GM19455 (cell line): ENCODE data around the gene NNMT.

ENCODE experiments used
- ATAC-seq: cut with Tn5 transposase; IDR thresholded peaks from one replicate; pipeline ENCODE4 v1.9.1; 2021; ENCODE audit not compliant: unreplicated experiment

Gene NNMT

DNA sequence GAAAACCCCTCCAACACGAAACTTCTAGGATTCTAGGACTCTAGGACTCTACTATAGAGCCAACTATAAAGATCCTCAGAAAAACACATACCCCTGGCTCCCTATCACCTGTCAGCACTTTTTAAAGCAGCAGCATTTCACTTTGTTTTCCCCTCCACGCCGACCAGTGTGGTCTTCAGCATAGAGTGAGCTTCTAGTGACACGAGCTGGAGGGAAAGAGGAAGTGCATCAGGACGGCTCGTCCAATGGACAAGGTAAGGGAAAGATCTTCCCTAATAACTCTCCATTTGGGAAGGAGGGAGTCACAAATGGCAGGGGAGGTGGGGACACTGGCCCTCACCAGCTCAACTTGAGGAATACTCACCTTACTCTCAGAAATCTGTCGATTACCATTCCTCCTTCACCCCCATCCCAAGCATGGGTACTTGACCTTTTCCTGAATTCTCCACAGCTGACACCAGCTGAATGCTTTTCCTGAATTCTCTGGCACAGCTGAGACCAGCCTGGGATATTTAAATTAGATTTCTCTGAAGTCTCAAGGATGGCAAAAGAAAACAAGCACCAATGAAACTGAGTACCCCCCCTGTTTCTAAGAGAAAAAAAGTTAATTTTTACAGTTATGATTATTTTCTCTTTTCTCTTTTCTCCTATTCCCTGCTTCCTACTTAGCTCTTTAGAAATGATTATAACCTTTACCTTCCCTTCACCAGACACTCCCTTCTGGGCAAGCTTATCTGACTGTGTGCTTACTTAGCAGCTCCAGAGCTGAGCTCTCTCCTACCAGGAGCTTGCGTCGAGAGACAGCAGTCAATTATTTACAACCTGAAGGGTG is 33.3 kb upstream of the NNMT start:
- ATAC-seq, result no peak

GRCh38 chr11:114263513-114264170 is 32.6 kb upstream of the NNMT start:
- ATAC-seq, result no peak

- ATAC-seq, result no peak
These were observed 31.8 kb upstream of the NNMT start for GRCh38 chr11:114264381-114264780.

DNA sequence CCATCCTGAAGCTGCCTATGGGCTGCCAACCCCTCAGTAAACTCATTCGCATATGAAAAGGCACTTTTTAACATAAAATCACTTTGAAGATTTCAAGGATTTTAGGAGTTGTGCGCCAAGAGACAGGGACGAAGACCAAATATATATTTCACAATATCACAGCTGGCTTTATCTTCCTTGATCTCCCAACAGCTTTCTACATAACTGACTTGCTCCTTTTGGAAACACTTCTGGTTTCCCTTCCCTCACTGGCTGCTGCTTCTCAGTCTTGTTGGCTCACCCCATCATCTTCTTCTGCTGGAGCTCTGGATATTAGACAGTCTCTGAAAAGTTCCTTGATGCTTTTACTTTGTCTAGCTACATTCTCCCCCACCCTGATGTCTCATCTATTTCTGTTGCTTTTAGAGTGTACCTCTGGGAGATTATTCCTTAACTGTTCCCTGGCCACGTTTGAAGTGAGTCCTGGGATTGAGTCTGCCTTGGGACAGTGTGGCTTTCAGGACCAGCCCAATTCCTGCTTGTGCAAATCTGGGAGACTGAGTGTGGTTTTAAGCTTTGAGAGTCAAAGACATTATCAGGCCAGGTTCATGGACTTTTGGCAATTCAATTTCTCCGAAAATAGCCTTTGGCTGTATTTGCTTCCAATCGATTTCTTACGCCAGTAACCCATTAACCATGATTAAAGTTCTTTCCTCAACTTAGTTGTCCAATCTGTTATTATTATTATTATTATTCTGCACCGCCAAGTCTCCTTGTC is 30.9 kb upstream of the NNMT start:
- ATAC-seq, result no peak

DNA sequence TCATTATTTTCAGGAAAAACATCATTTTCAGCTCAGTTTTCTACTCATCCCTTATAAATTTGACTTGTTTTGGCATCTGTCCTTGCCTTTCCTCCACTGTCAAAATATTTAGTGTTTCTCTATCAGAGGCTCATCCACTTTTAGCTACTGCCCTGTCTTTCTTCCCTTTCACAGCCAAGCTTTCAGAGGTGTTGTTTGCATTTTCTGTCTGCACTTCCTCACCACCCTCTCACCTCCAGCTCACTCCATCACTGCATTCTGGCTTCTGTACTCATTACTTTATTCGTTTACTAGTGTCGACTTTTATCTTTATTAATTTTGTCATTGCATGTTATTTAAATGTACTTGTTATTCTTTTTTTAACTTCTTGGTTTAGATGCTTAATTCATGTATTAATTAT is 26.7 kb upstream of the NNMT start:
- no peak for ATAC-seq

DNA sequence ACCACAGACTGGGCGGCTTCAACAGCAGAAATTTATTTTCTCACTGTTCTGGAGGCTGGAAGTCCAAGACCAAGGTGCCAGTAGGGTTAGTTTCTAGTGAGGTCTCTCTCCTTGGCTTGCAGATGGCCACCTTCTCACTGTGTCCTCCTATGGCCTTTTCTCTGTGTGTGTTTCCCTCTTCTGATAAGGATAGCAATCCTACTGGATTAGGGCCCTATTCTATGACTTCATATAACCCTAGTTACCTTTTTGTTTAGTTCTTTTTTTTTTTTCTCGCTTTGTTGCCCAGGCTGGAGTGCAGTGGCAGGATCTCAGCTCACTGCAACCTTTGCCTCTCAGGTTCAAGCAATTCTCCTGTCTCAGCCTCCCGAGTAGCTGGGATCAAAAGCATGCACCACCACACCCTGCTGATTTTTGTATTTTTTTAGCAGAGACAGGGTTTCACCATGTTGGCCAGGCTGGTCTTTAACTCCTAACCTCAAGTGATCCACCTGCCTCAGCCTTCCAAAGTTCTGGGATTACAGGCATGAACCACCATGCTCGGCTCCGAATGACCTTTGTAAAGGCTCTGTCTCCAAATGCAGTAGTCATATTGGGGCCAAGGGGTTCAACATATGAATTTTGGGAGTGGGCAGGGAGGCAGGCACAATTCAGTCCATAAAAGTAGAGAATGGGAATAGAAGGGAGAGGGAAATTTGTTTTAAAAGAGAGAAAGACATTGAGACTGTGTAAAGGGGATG is 25.5 kb upstream of the NNMT start:
- no peak for ATAC-seq

DNA sequence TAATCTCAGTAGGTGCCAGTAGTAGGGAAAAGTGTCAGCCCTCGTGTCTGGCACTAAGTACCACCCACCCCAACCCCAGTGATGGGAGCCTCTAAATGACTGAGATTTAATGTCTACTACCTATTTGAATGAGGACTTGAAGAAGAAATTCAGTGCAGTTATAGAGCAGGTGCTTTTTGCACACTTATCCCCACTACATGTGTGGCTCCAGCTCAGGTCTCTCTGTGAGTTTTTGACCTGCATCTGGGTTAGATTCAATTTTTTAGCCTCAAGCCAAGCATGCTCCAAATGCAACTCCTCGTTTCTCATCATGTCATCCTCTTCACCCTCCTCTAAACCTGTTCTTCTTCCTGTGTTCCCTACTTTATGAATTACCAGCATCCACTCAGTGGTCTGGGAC is 24.9 kb upstream of the NNMT start:
- no peak for ATAC-seq

DNA sequence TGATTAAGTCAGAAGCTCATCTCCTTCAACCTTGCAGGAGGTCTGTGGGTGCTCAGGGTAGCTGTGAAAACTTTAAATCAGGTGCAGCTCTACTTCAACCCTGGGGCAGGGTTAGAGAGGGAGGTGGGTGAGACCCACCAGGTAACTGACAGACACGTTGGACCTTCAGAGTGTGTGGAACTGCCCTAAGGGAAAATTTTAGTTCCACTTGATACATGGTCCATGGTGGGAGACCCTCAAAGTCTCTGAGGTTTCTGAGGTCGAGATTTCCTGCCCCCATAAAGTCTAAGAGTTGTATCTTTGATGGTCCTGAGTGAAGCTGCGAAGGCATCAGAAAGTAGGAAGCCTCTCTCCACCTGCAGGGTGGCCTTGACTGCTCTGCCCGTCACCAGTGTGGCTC is 23.9 kb upstream of the NNMT start:
- no peak for ATAC-seq

- no peak for ATAC-seq
These were observed 23.1 kb upstream of the NNMT start for GRCh38 chr11:114273071-114273470.

GRCh38 chr11:114273890-114274635 is 22.1 kb upstream of the NNMT start:
- no peak for ATAC-seq

DNA sequence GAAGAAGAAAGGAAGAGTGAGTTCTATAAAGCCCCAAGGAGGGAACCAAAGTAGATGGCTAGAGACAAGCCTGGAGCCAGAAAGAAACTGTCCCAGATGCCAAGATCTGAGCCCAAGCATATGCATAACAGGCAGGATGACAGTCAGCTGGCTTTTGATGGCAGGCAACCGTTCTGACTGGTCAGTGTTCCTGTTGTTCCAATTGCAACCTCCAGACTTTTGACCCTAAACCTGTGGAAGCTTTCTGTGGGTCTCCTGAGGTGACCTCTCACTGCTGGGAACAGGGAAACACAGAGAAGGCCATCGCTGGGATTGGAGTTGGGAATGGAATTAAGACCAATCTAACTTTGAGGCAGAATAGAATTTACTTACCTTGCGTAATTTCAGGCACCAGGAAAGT is 21.6 kb upstream of the NNMT start:
- ATAC-seq, result no peak

DNA sequence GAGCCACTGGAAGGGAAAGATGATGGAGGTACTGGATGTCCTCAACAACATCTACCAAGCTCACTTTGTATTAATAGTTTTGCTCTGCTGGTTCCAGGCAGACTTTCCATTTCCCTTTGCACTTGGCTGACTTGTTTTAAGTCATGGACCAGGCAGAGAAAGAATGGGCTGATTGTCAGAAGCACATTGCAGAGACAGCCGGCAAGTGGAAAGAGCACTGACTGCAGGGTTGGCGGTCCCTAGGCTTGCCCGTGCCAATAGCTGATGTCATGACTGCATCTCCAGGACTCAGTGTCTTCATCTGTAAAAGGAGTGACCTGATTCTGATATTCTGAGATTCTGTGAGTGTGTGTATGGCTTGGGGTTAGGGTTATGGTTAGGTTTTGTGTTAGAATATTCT is 20.9 kb upstream of the NNMT start:
- ATAC-seq, result no peak

GRCh38 chr11:114276077-114276476 is 20.1 kb upstream of the NNMT start:
- no peak for ATAC-seq

GRCh38 chr11:114277637-114278341 is 18.4 kb upstream of the NNMT start:
- no peak for ATAC-seq

GRCh38 chr11:114278342-114279065 is 17.7 kb upstream of the NNMT start:
- ATAC-seq, result no peak

GRCh38 chr11:114279792-114280546 is 16.2 kb upstream of the NNMT start:
- no peak for ATAC-seq

DNA sequence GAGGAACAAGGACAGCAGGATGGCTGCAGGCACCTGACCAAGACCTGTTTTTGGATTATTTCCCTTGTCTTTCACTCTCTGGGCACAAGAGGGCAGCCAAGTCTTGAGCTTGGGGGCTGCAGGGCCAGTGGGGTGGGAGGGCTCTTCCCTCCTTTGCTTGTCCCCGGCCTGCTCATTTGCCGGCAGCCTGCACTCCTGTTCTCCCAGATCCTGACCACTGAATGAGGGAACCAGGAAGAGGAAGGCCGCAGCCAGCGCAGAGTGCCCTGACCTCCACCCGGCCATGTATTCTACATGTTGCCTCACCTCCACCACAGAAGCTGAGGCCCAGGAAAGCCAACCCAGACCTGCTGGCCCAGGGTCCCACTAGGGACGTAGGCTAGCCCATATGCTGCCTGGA is 15.5 kb upstream of the NNMT start:
- no peak for ATAC-seq

DNA sequence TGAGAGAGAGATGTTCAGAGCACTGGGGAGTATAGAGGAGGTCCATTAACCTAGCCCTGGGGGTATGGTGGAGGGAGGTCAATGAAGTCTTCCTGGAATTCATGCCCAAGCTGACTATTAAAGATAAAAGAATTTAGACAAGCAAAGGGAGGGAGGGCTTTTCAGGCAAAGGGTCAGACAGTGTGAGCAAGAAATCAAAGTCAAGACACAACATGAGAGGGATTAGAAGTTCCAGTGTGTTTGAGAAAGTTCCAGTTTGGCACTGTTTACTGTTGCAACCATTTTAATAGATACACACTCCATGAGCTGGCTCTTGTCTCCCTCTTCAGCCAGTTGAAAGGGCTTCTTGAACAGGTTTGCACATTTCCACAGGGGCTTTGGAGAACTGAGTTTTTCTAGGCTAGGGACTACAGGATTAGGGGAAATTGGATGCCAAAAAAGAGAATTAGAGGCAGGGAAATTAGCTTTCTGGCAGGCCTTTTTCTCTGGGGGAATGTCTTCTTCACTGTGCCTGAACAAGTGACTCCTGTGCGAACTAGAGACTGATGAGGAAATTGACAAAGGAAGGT is 14.7 kb upstream of the NNMT start:
- ATAC-seq, result no peak
